Measurements from ENCODE around the gene FOXP2. TPM values are rescaled to one million over a fixed set of nuclear protein-coding genes. Genes with fewer than 3 reads are reported as not detected.

The FOXP2 gene
- 13.9 to 18.2 TPM (median 15.3 TPM) in 3 replicates for total RNA-seq

DNA sequence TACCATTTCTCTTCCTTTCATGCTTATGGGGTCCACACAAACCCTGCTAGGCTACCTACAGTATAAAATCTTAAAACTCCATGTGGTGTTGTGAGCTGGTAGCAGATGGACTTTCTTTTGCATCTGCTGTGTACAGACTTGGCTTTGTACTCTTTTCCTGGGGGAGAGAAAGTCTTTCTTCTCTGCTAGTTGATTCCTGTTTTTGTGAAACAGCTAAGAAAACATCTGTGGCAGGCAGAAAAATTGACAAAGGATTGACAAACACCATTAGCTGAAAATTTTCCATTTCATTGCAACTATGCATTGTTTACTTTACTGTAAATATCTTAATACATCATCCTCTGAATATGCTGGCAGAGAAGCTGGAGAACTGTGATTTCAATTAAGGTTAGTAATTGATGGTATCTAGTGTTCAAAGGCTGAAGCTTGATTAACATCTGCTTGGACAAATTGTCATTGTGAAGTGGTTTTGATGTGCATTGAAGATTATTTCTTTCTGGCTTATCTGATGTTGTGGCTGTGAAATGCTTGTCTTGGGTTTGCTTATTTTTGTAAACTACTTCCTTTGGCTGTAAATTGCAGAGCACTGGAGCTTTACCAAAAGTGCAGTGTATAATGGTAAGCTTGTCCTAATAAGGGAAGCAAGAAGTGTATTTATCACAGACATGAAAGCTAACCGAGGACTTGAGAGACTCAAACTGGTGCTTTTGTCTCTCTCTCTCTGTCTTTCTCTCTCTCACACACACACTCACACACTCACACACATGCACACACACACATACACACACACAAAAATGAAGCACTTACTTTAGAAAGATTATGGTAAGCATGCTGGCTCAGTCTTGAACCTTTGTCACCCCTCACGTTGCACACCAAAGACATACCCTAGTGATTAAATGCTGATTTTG lies at the start of gene FOXP2:
TSS of gene FOXP2 (plus strand) at position 660 of the 908 bp plus-strand sequence. CDS start 11,697 bp downstream, outside the sequence.
- H3K4me1 Mint-ChIP-seq: peaks cover 24% of the 10 kb centered on the region
- no peak within 1 kb of the TSS for H3K4me3 Mint-ChIP-seq
- no peak within 1 kb of the TSS for H3K27ac Mint-ChIP-seq
- TF ChIP-seq, protein P1, sequence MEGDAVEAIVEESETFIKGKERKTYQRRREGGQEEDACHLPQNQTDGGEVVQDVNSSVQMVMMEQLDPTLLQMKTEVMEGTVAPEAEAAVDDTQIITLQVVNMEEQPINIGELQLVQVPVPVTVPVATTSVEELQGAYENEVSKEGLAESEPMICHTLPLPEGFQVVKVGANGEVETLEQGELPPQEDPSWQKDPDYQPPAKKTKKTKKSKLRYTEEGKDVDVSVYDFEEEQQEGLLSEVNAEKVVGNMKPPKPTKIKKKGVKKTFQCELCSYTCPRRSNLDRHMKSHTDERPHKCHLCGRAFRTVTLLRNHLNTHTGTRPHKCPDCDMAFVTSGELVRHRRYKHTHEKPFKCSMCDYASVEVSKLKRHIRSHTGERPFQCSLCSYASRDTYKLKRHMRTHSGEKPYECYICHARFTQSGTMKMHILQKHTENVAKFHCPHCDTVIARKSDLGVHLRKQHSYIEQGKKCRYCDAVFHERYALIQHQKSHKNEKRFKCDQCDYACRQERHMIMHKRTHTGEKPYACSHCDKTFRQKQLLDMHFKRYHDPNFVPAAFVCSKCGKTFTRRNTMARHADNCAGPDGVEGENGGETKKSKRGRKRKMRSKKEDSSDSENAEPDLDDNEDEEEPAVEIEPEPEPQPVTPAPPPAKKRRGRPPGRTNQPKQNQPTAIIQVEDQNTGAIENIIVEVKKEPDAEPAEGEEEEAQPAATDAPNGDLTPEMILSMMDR (IDR thresholded peaks at IDR 0.05; ENCODE audit: unreplicated experiment): no peak
- H3K36me3 Mint-ChIP-seq: no peaks in the 10 kb centered on the region
- H3K9me3 Mint-ChIP-seq: no peaks in the 10 kb centered on the region
- H3K27me3 Mint-ChIP-seq (ENCODE audit: low read depth): peaks cover 19% of the 10 kb centered on the region
- DNase-seq (ENCODE audit: low spot score in 2 of 2, unreplicated experiment in 2 of 2): no peak

DNA sequence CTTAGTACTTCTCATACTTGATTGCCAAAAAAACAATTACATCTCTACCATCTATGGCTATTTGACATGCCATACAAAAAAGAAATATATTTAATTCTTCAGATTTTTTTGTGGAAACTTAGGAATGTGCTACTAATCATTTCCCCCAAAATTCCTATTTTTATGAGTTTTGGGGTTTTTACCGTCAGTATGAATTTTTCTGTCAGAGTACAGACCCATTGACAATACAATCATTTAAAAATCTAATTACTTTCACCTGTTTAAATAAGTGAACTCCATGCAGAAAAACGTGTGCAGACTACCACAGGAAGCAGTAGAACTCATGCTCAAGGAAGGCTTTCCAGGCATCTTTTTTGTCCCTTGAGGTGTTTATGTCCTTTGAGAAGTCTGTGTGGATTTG lies 48.8 kb upstream of the FOXP2 start:
- Mint-ChIP-seq H3K27ac (no peak overlapping the region), H3K4me3 (no peak overlapping the region), H3K9me3 (no peaks in the 10 kb centered on the region), H3K36me3 (no peaks in the 10 kb centered on the region), H3K27me3 (ENCODE audit: low read depth) (peaks cover 1% of the 10 kb centered on the region), H3K4me1 (peaks cover 11% of the 10 kb centered on the region)
- no peak for DNase-seq (ENCODE audit: low spot score in 2 of 2, unreplicated experiment in 2 of 2)
- TF ChIP-seq, protein P1 (IDR thresholded peaks at IDR 0.05; ENCODE audit: unreplicated experiment): no peak

DNA sequence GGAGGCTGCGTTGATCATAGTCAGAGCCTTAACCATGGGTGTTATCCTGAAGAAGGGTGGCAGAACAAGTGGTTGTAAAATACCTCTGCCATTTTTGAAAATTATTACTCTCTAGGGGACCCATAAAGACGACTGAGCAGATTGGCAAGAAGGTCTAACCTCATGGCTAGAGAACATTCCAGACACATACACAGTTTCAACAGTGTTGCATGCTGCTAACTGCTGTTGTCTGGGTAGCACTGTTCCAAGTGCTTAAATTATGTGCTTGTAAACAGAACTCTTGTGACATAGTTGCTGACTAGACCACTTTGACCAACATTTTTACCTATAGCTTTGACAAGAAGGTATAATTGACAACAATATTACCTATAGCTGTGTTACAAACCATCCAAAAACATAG lies 46.1 kb upstream of the FOXP2 start:
- H3K27ac Mint-ChIP-seq: no peak overlapping the region
- H3K9me3 Mint-ChIP-seq: no peaks in the 10 kb centered on the region
- no peaks in the 10 kb centered on the region for H3K36me3 Mint-ChIP-seq
- peaks cover 8% of the 10 kb centered on the region for H3K4me1 Mint-ChIP-seq
- DNase-seq (ENCODE audit: low spot score in 2 of 2, unreplicated experiment in 2 of 2): no peak
- H3K27me3 Mint-ChIP-seq (ENCODE audit: low read depth): peaks cover 1% of the 10 kb centered on the region
- no peak overlapping the region for H3K4me3 Mint-ChIP-seq
- TF ChIP-seq, protein P1 (IDR thresholded peaks at IDR 0.05; ENCODE audit: unreplicated experiment): no peak

DNA sequence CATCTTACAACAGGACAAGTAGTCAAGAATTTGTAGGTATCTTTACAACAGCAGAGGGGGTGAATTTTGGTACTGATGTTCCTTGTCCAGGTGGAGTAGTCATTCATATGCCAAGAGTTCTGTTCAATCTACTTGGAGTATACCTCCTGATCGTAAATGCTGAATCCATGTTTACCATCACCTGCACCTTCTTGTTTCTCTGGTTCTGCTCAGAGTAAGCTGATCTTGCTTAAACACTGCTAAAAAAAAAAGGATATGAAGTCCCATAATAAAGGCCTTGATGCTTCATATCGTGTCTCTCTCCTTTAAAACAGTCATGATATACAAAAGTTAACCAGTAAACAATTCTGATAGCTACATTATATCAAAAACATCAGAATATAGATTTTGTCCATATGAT lies 45.3 kb upstream of the FOXP2 start:
- H3K4me3 Mint-ChIP-seq: no peak overlapping the region

DNA sequence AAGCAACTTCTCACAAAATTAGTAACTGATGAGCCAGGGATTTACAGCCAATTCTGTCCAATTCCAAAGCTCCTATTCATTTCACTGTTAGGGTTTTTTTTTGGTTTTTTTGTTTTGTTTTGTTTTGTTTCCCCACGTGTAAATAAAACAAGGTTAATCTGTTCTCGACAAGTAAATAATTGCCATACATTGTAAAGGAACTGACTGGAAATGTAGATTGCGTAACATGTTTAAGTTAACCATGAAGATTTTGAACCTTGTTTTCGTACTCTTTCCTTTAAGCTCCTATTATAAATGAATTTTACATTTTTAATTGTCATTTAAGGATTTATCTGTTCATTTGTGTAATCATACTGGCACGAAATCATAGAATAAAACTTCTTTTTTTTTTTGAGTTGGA lies 42.0 kb upstream of the FOXP2 start:
- no peak for DNase-seq (ENCODE audit: low spot score in 2 of 2, unreplicated experiment in 2 of 2)
- Mint-ChIP-seq H3K4me1 (peaks cover 5% of the 10 kb centered on the region), H3K36me3 (no peaks in the 10 kb centered on the region), H3K27ac (no peak overlapping the region), H3K9me3 (no peaks in the 10 kb centered on the region), H3K27me3 (ENCODE audit: low read depth) (peaks cover 14% of the 10 kb centered on the region), H3K4me3 (no peak overlapping the region)
- TF ChIP-seq, protein P1 (IDR thresholded peaks at IDR 0.05; ENCODE audit: unreplicated experiment): no peak

More for the DNA sequence above, 45.3 kb upstream of the FOXP2 start:
- DNase-seq (ENCODE audit: low spot score in 2 of 2, unreplicated experiment in 2 of 2): no peak
- H3K27me3 Mint-ChIP-seq (ENCODE audit: low read depth): peaks cover 1% of the 10 kb centered on the region
- H3K9me3 Mint-ChIP-seq: no peaks in the 10 kb centered on the region
- peaks cover 8% of the 10 kb centered on the region for H3K4me1 Mint-ChIP-seq
- no peak overlapping the region for H3K27ac Mint-ChIP-seq
- no peaks in the 10 kb centered on the region for H3K36me3 Mint-ChIP-seq
- TF ChIP-seq, protein P1 (IDR thresholded peaks at IDR 0.05; ENCODE audit: unreplicated experiment): no peak
